A549 (cell line): ENCODE results near the gene DSTN. TPM values are rescaled to one million over a fixed set of nuclear protein-coding genes. Genes with fewer than 3 reads are reported as not detected.
A peak's percentile ranks its signal among the peaks of the same experiment; 100 is the strongest.

ENCODE experiments used
- ATAC-seq, 2 experiments: fragments of 200-7000 bp in 1 of 2; fragments of >200 bp in 1 of 2; cut with Nextera tagmentation in 1 of 2; cut with Tn5 transposase in 1 of 2; 3 replicates each; pipeline versions ENCODE4 v1.8.0 to v1.9.1; 2018 to 2020; ENCODE audit warnings: mild to moderate bottlenecking in 1 of 2, moderate library complexity in 1 of 2
- CTCF ChIA-PET: fragments of 300-600 bp; sonication (Branson Sonifier 250); formaldehyde crosslinking; extraction: SDS; loops from one replicate; lab custom pipeline; 2021; ENCODE audit warnings: antibody characterized with exemption, inconsistent platforms; lab: Yijun Ruan, JAX
- POLR2A ChIA-PET: fragments of 350-600 bp; formaldehyde crosslinking; extraction: SDS; loops from one replicate; lab custom pipeline; 2021; ENCODE audit warnings: antibody characterized with exemption, inconsistent platforms; lab: Yijun Ruan, JAX
- DNase-seq, 2 experiments: peaks; one replicate each; pipeline versions ENCODE4 v3.0.0 to v3.0.0-alpha.2; 2011 to 2016; ENCODE audit warnings: low read depth in 1 of 2, low spot score in 1 of 2
- FAIRE-seq: peaks from 2 replicates; lab custom pipeline; 2011; peaks lifted over from hg19 to GRCh38; lab: Jason Lieb, UNC
- H3K27ac ChIP-seq, 2 experiments: fragments of >200 bp; sonication (Bioruptor Twin); formaldehyde crosslinking; 3 replicates each; pipeline ENCODE4 v1.5.1; 2016 to 2017
- H3K4me1 ChIP-seq: fragments of >200 bp; sonication (Bioruptor Twin); formaldehyde crosslinking; 3 replicates; pipeline ENCODE4 v1.6.1; 2016
- H3K4me2 ChIP-seq: fragments of >200 bp; sonication (Bioruptor Twin); formaldehyde crosslinking; 3 replicates; pipeline ENCODE4 v1.6.1; 2016
- H3K4me3 ChIP-seq: fragments of >200 bp; sonication (Bioruptor Twin); formaldehyde crosslinking; 3 replicates; pipeline ENCODE4 v1.5.1; 2016
- H3K9me3 ChIP-seq: fragments of >200 bp; sonication (Bioruptor Twin); formaldehyde crosslinking; 3 replicates; pipeline ENCODE4 v1.6.1; 2016
- BHLHE40 ChIP-seq: IDR thresholded peaks from 2 replicates; pipeline ENCODE4 v1.6.1; 2012; ENCODE audit warnings: low read depth, low read length, inconsistent platforms
- CBX8 ChIP-seq: fragments of 200-600 bp; sonication (generic); IDR thresholded peaks from 2 replicates; pipeline ENCODE4 v1.6.1; 2016
- FOXS1 ChIP-seq: fragments of 250-450 bp; sonication (Bioruptor Pico); IDR thresholded peaks from 2 replicates; pipeline ENCODE4 v1.5.0; 2020; ENCODE audit warnings: mild to moderate bottlenecking, moderate library complexity
- HEYL ChIP-seq: fragments of 250-450 bp; sonication (Bioruptor Pico); IDR thresholded peaks from 2 replicates; pipeline ENCODE4 v1.8.0; 2021; ENCODE audit warnings: mild to moderate bottlenecking, moderate library complexity
- HOXA7 ChIP-seq: fragments of 250-450 bp; sonication (Bioruptor Pico); IDR thresholded peaks from 2 replicates; pipeline ENCODE4 v1.5.0; 2020; ENCODE audit warnings: mild to moderate bottlenecking, moderate library complexity
- HOXB5 ChIP-seq: fragments of 250-450 bp; sonication (Bioruptor Pico); IDR thresholded peaks from 2 replicates; pipeline ENCODE4 v1.5.0; 2020; ENCODE audit warnings: mild to moderate bottlenecking, moderate library complexity
- JUN ChIP-seq, 2 experiments: fragments of >200 bp; sonication (Bioruptor Twin); formaldehyde crosslinking; IDR thresholded peaks; 2 replicates in 1 of 2; 3 replicates in 1 of 2; pipeline ENCODE4 v1.6.1; 2016 to 2017
- KDM5A ChIP-seq: fragments of 200-600 bp; sonication (generic); IDR thresholded peaks from 2 replicates; pipeline ENCODE4 v1.6.1; 2016; ENCODE audit warnings: antibody characterized with exemption, mild to moderate bottlenecking
- NFE2L2 ChIP-seq: fragments of 150-350 bp; conservative IDR thresholded peaks from 2 replicates; pipeline ENCODE4 v1.6.1; 2014; ENCODE audit warnings: low read length
- POLR2AphosphoS2 ChIP-seq: conservative IDR thresholded peaks from 2 replicates; pipeline ENCODE4 v1.6.1; 2012; ENCODE audit warnings: low read length, improper control_type of control experiment, inconsistent platforms
- RFX5 ChIP-seq: fragments of 450-650 bp; IDR thresholded peaks from 2 replicates; pipeline ENCODE4 v1.7.1; 2014; ENCODE audit warnings: antibody characterized with exemption, mild to moderate bottlenecking, moderate library complexity
- ZNF302 ChIP-seq: fragments of 250-450 bp; sonication (Bioruptor Pico); IDR thresholded peaks from 2 replicates; pipeline ENCODE4 v1.9.0; 2021; ENCODE audit warnings: inconsistent platforms, mild to moderate bottlenecking, moderate library complexity
- ZSCAN20 ChIP-seq: fragments of 250-450 bp; sonication (Bioruptor Pico); IDR thresholded peaks from 2 replicates; pipeline ENCODE4 v1.8.0; 2022; ENCODE audit warnings: mild to moderate bottlenecking, moderate library complexity
- WGBS: methylation state at CpG from one replicate; pipeline ENCODE4 v1.1.6; 2017; ENCODE audit errors: missing lambda C conversion rate; 5-methylcytosine and 5-hydroxymethylcytosine counted together
- polyA plus RNA-seq, 4 experiments: library from polyadenylated mRNA; depleted of rRNA in 3 of 4; stranded (reverse); fragments of >200 nt; fragmentation: RNase III in 1 of 4; extraction: RNeasy Plus Mini Kit Qiagen cat#74134 plus additional on column Dnase treatment in 1 of 4; gene quantifications; 2 replicates in 3 of 4; 3 replicates in 1 of 4; pipeline ENCODE4 v1.2.3, GENCODE V29; 2011 to 2017
- TF ChIP-seq, protein P1 (sequence below): IDR thresholded peaks from 2 replicates; pipeline ENCODE4 v1.6.1; 2012
- TF ChIP-seq, protein P2 (sequence below): IDR thresholded peaks from 2 replicates; pipeline ENCODE4 v1.6.1; 2012; ENCODE audit warnings: low read depth, borderline replicate concordance
- TF ChIP-seq, protein P3 (sequence below): fragments of >200 bp; sonication (Bioruptor Twin); formaldehyde crosslinking; IDR thresholded peaks from 3 replicates; pipeline ENCODE4 v1.5.1; 2016
- TF ChIP-seq, protein P4 (sequence below): fragments of >200 bp; sonication (Bioruptor Twin); formaldehyde crosslinking; IDR thresholded peaks from 2 replicates; pipeline ENCODE4 v1.6.1; 2016
- TF ChIP-seq, protein P5 (sequence below): fragments of 150-350 bp; IDR thresholded peaks from 2 replicates; pipeline ENCODE4 v1.6.1; 2014; ENCODE audit warnings: low read depth, mild to moderate bottlenecking, low read length

DSTN gene
- polyA plus RNA-seq, 2 of the 4 experiments (the other 2 are of a cell fraction), result 544 to 1,131 TPM

DNA sequence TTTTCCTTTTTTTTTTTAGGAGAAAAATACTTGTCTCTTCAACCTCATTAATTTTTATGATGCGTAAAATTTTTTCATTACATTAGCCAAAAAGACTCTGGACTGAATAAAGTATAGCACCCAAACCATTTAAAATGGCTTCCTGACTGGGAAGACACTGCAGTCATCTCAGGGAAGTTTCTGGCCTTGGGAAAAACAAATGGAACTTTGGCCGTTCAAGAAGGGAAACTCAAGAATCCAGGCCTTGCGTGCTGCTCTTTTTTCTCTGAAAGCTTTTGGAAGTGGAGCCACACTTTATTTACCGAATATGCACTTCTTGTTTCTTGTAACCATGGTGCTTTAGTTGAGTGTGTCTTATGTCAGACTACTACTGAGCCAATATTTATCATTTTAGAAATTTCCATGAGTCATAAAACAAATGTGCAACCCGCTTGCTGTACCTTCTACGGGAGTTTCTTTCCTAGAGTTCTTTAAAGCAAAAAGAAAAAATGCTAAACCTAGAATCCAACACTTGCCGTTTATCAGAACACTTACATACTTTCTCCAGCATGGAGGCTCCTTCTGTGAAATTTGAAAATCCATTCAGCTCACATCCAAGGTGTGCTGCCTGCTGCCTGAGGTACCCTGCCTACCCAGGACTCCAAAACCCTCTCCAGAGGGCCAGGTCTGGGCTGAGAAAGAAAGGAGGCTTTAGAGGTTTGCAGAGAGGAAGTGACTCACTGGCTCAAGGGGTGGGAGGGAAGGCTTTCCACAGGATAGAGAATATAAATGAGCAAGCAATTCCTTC lies 11.5 kb upstream of the DSTN start (continued):
- no peak for TF ChIP-seq POLR2AphosphoS2

DNA sequence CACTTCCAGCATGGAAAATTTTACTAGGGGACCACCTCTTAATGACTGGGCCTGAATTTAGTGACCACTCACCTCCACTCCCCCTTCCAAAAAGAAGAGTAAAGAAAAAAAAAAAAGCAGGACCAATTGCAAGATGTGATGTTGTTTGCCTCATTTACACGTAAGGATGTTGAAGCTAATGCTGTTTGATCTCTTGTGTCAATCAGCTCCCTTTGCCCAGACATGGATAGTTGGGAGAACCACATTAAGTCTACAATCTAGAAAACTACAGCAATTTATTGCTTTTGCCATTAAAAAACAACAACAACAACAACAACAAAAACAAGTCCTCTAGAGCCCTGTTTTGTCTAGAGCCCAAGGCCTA lies 11.0 kb upstream of the DSTN start:
- POLR2A ChIA-PET, result interaction anchor here (0.7 to 4.9 kb wide), 5 partner anchors 12 to 297 kb away, joined by 3 to 127 read pairs (median 4); partner anchors contain the start of genes BFSP1 and DSTN
- H3K4me1 ChIP-seq, result peaks cover 68% of the 10 kb centered on the region
- peak; percentile 2 to 7; a peak in 2 of 6 replicates for ATAC-seq

DNA sequence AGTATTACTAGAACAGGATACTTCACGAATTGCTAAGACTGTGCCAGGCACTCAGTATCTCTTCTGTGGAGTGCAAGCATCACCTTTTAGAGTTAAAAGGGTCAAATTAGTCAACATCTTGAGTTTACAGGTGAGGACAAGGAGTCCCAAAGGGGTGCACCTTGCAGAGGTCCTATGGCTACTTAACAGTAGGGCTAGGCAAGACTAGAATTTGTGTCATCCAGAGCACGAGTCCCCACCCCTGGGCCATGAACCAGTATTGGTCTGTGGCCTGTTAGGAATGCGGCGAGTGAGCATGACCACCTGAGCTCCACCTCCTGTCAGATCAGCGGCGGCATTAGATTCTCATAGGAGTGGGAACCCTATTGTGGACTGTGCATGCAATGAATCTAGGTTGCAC lies 10.5 kb upstream of the DSTN start:
- Histone ChIP-seq H3K4me2 (peak overlapping the region; percentile 92), H3K4me1 (peaks cover 69% of the 10 kb centered on the region), H3K9me3 (no peaks in the 10 kb centered on the region), H3K27ac (peak overlapping the region; percentile 89 to 96), H3K4me3 (no peak overlapping the region)
- TF ChIP-seq, protein P1, sequence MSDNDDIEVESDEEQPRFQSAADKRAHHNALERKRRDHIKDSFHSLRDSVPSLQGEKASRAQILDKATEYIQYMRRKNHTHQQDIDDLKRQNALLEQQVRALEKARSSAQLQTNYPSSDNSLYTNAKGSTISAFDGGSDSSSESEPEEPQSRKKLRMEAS, result no peak
- no peak for TF ChIP-seq CBX8
- no peak for TF ChIP-seq BHLHE40
- TF ChIP-seq, protein P2, sequence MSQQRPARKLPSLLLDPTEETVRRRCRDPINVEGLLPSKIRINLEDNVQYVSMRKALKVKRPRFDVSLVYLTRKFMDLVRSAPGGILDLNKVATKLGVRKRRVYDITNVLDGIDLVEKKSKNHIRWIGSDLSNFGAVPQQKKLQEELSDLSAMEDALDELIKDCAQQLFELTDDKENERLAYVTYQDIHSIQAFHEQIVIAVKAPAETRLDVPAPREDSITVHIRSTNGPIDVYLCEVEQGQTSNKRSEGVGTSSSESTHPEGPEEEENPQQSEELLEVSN, result no peak
- TF ChIP-seq HEYL (CRISPR knock-in tag), result no peak
- TF ChIP-seq ZSCAN20 (CRISPR knock-in tag), result no peak
- TF ChIP-seq, protein P3, sequence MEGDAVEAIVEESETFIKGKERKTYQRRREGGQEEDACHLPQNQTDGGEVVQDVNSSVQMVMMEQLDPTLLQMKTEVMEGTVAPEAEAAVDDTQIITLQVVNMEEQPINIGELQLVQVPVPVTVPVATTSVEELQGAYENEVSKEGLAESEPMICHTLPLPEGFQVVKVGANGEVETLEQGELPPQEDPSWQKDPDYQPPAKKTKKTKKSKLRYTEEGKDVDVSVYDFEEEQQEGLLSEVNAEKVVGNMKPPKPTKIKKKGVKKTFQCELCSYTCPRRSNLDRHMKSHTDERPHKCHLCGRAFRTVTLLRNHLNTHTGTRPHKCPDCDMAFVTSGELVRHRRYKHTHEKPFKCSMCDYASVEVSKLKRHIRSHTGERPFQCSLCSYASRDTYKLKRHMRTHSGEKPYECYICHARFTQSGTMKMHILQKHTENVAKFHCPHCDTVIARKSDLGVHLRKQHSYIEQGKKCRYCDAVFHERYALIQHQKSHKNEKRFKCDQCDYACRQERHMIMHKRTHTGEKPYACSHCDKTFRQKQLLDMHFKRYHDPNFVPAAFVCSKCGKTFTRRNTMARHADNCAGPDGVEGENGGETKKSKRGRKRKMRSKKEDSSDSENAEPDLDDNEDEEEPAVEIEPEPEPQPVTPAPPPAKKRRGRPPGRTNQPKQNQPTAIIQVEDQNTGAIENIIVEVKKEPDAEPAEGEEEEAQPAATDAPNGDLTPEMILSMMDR, result no peak
- TF ChIP-seq KDM5A, result no peak
- TF ChIP-seq, protein P4, sequence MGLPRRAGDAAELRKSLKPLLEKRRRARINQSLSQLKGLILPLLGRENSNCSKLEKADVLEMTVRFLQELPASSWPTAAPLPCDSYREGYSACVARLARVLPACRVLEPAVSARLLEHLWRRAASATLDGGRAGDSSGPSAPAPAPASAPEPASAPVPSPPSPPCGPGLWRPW, result no peak
- no peak for TF ChIP-seq POLR2AphosphoS2
- TF ChIP-seq RFX5, result no peak
- TF ChIP-seq, protein P5, sequence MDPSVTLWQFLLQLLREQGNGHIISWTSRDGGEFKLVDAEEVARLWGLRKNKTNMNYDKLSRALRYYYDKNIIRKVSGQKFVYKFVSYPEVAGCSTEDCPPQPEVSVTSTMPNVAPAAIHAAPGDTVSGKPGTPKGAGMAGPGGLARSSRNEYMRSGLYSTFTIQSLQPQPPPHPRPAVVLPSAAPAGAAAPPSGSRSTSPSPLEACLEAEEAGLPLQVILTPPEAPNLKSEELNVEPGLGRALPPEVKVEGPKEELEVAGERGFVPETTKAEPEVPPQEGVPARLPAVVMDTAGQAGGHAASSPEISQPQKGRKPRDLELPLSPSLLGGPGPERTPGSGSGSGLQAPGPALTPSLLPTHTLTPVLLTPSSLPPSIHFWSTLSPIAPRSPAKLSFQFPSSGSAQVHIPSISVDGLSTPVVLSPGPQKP, result no peak
- ChIA-PET CTCF (interaction anchor here (0.6 to 2.5 kb wide), 7 partner anchors 9 to 695 kb away, joined by 3 to 14 read pairs (median 3); no protein-coding TSS in a partner anchor), POLR2A (interaction anchor here (0.7 to 4.9 kb wide), 5 partner anchors 12 to 297 kb away, joined by 3 to 127 read pairs (median 4); partner anchors contain the start of genes BFSP1 and DSTN)
- FAIRE-seq, result no peak
- WGBS, result 82% methylated on average over 6 of the region's 6 CpGs
- no peak for ATAC-seq
- no peak for DNase-seq

More for the DNA sequence above, 11.0 kb upstream of the DSTN start:
- TF ChIP-seq HOXB5 (CRISPR knock-in tag) (0 out of 2 replicates have a peak, but pooled peaks have one; percentile 14), JUN (IDR thresholded peaks at IDR 0.05) (no peak; a peak in 1 of 5 replicates), FOXS1 (CRISPR knock-in tag) (0 out of 2 replicates have a peak, but pooled peaks have one; percentile 48), ZNF302 (CRISPR knock-in tag) (0 out of 2 replicates have a peak, but pooled peaks have one; percentile 42), HOXA7 (CRISPR knock-in tag) (peak; percentile 50; the same call in 1 of the 2 replicates), NFE2L2 (0 out of 2 replicates have a peak, but pooled peaks have one; percentile 15)
- no peak for DNase-seq
- FAIRE-seq, result no peak
- WGBS, result 22% methylated on average over 1 of the region's 1 CpG
- H3K9me3 ChIP-seq, result no peaks in the 10 kb centered on the region
- no peak overlapping the region for H3K4me3 ChIP-seq
- H3K4me2 ChIP-seq, result peak overlapping the region; percentile 92
- peak overlapping the region; percentile 89 to 96 for H3K27ac ChIP-seq
- CTCF ChIA-PET, result interaction anchor here (0.6 to 3.7 kb wide), 8 partner anchors 9 to 696 kb away, joined by 3 to 30 read pairs (median 3); no protein-coding TSS in a partner anchor
